A549 (cell line): Measurements from ENCODE around the gene EFNA5. TPM values are rescaled to one million over a fixed set of nuclear protein-coding genes. Genes with fewer than 3 reads are reported as not detected.
A peak's percentile ranks its signal among the peaks of the same experiment; 100 is the strongest.

Source experiments
- ATAC-seq, 2 experiments: fragments of 200-7000 bp in 1 of 2; fragments of >200 bp in 1 of 2; cut with Nextera tagmentation in 1 of 2; cut with Tn5 transposase in 1 of 2; 3 replicates each; pipeline versions ENCODE4 v1.8.0 to v1.9.1; 2018 to 2020; ENCODE audit warnings: mild to moderate bottlenecking in 1 of 2, moderate library complexity in 1 of 2
- CTCF ChIA-PET: fragments of 300-600 bp; sonication (Branson Sonifier 250); formaldehyde crosslinking; extraction: SDS; loops from one replicate; lab custom pipeline; 2021; ENCODE audit warnings: antibody characterized with exemption, inconsistent platforms; lab: Yijun Ruan, JAX
- POLR2A ChIA-PET: fragments of 350-600 bp; formaldehyde crosslinking; extraction: SDS; loops from one replicate; lab custom pipeline; 2021; ENCODE audit warnings: antibody characterized with exemption, inconsistent platforms; lab: Yijun Ruan, JAX
- DNase-seq, 2 experiments: peaks; one replicate each; pipeline versions ENCODE4 v3.0.0 to v3.0.0-alpha.2; 2011 to 2016; ENCODE audit warnings: low read depth in 1 of 2, low spot score in 1 of 2
- FAIRE-seq: peaks from 2 replicates; lab custom pipeline; 2011; peaks lifted over from hg19 to GRCh38; lab: Jason Lieb, UNC
- H3K27ac ChIP-seq, 2 experiments: fragments of >200 bp; sonication (Bioruptor Twin); formaldehyde crosslinking; 3 replicates each; pipeline ENCODE4 v1.5.1; 2016 to 2017
- H3K4me1 ChIP-seq: fragments of >200 bp; sonication (Bioruptor Twin); formaldehyde crosslinking; 3 replicates; pipeline ENCODE4 v1.6.1; 2016
- H3K4me2 ChIP-seq: fragments of >200 bp; sonication (Bioruptor Twin); formaldehyde crosslinking; 3 replicates; pipeline ENCODE4 v1.6.1; 2016
- H3K4me3 ChIP-seq: fragments of >200 bp; sonication (Bioruptor Twin); formaldehyde crosslinking; 3 replicates; pipeline ENCODE4 v1.5.1; 2016
- H3K9me3 ChIP-seq: fragments of >200 bp; sonication (Bioruptor Twin); formaldehyde crosslinking; 3 replicates; pipeline ENCODE4 v1.6.1; 2016
- CBX2 ChIP-seq: fragments of 200-600 bp; sonication (generic); IDR thresholded peaks from 2 replicates; pipeline ENCODE4 v1.6.1; 2016; ENCODE audit warnings: low read depth, mild to moderate bottlenecking, borderline replicate concordance
- CEBPB ChIP-seq, 2 experiments: fragments of >200 bp in 1 of 2; sonication (Bioruptor Twin) in 1 of 2; formaldehyde crosslinking in 1 of 2; IDR thresholded peaks; 2 replicates each; pipeline ENCODE4 v1.6.1; 2012 to 2016
- CHD2 ChIP-seq: fragments of 150-350 bp; IDR thresholded peaks from 2 replicates; pipeline ENCODE4 v1.6.1; 2014; ENCODE audit warnings: low read length; ENCODE audit not compliant: partially characterized antibody
- CHD4 ChIP-seq: fragments of 200-600 bp; sonication (generic); IDR thresholded peaks from 2 replicates; pipeline ENCODE4 v1.6.1; 2016; ENCODE audit warnings: antibody characterized with exemption, mild to moderate bottlenecking, borderline replicate concordance
- FOSL2 ChIP-seq, 2 experiments: fragments of 450-650 bp in 1 of 2; fragments of >200 bp in 1 of 2; sonication (Bioruptor Twin) in 1 of 2; formaldehyde crosslinking; IDR thresholded peaks; 2 replicates each; pipeline versions ENCODE4 v1.5.0 to v1.6.1; 2016 to 2020; ENCODE audit warnings: mild to moderate bottlenecking in 1 of 2, moderate library complexity in 1 of 2
- FOXS1 ChIP-seq: fragments of 250-450 bp; sonication (Bioruptor Pico); IDR thresholded peaks from 2 replicates; pipeline ENCODE4 v1.5.0; 2020; ENCODE audit warnings: mild to moderate bottlenecking, moderate library complexity
- HOXA7 ChIP-seq: fragments of 250-450 bp; sonication (Bioruptor Pico); IDR thresholded peaks from 2 replicates; pipeline ENCODE4 v1.5.0; 2020; ENCODE audit warnings: mild to moderate bottlenecking, moderate library complexity
- HOXB13 ChIP-seq: fragments of 250-450 bp; sonication (Bioruptor Pico); IDR thresholded peaks from 2 replicates; pipeline ENCODE4 v1.5.0; 2020; ENCODE audit warnings: low read depth, mild to moderate bottlenecking, moderate library complexity
- JUN ChIP-seq, 2 experiments: fragments of >200 bp; sonication (Bioruptor Twin); formaldehyde crosslinking; IDR thresholded peaks; 2 replicates in 1 of 2; 3 replicates in 1 of 2; pipeline ENCODE4 v1.6.1; 2016 to 2017
- JUNB ChIP-seq: fragments of >200 bp; sonication (Bioruptor Twin); formaldehyde crosslinking; IDR thresholded peaks from 2 replicates; pipeline ENCODE4 v1.6.1; 2016
- KDM1A ChIP-seq: fragments of 200-600 bp; sonication (generic); IDR thresholded peaks from 2 replicates; pipeline ENCODE4 v1.6.1; 2016; ENCODE audit warnings: low read depth, mild to moderate bottlenecking
- PHF8 ChIP-seq: fragments of 200-600 bp; sonication (generic); IDR thresholded peaks from 2 replicates; pipeline ENCODE4 v1.6.1; 2016; ENCODE audit warnings: low read depth, mild to moderate bottlenecking, antibody characterized with exemption, moderate library complexity, borderline replicate concordance
- RAD21 ChIP-seq, 2 experiments: fragments of >200 bp in 1 of 2; sonication (Bioruptor Twin) in 1 of 2; formaldehyde crosslinking in 1 of 2; IDR thresholded peaks in 1 of 2; conservative IDR thresholded peaks in 1 of 2; 2 replicates in 1 of 2; 3 replicates in 1 of 2; pipeline ENCODE4 v1.6.1; 2012 to 2018; ENCODE audit warnings: inconsistent platforms in 1 of 2
- RCOR1 ChIP-seq: fragments of 150-350 bp; IDR thresholded peaks from 2 replicates; pipeline ENCODE4 v1.6.1; 2014; ENCODE audit warnings: antibody characterized with exemption, low read length, low read depth
- RFX5 ChIP-seq: fragments of 450-650 bp; IDR thresholded peaks from 2 replicates; pipeline ENCODE4 v1.7.1; 2014; ENCODE audit warnings: antibody characterized with exemption, mild to moderate bottlenecking, moderate library complexity
- SMC3 ChIP-seq: fragments of >200 bp; sonication (Bioruptor Twin); formaldehyde crosslinking; IDR thresholded peaks from 3 replicates; pipeline ENCODE4 v1.6.1; 2018; ENCODE audit warnings: inconsistent platforms
- TFCP2L1 ChIP-seq: fragments of 250-450 bp; sonication (Bioruptor Pico); IDR thresholded peaks from 2 replicates; pipeline ENCODE4 v1.5.0; 2021; ENCODE audit warnings: mild to moderate bottlenecking
- TP53 ChIP-seq: fragments of 250-450 bp; sonication (Bioruptor Pico); IDR thresholded peaks from 2 replicates; pipeline ENCODE4 v1.5.0; 2021; ENCODE audit warnings: mild to moderate bottlenecking, moderate library complexity
- ZNF302 ChIP-seq: fragments of 250-450 bp; sonication (Bioruptor Pico); IDR thresholded peaks from 2 replicates; pipeline ENCODE4 v1.9.0; 2021; ENCODE audit warnings: inconsistent platforms, mild to moderate bottlenecking, moderate library complexity
- ZSCAN20 ChIP-seq: fragments of 250-450 bp; sonication (Bioruptor Pico); IDR thresholded peaks from 2 replicates; pipeline ENCODE4 v1.8.0; 2022; ENCODE audit warnings: mild to moderate bottlenecking, moderate library complexity
- WGBS: methylation state at CpG from one replicate; pipeline ENCODE4 v1.1.6; 2017; ENCODE audit errors: missing lambda C conversion rate; 5-methylcytosine and 5-hydroxymethylcytosine counted together
- polyA plus RNA-seq, 4 experiments: library from polyadenylated mRNA; depleted of rRNA in 3 of 4; stranded (reverse); fragments of >200 nt; fragmentation: RNase III in 1 of 4; extraction: RNeasy Plus Mini Kit Qiagen cat#74134 plus additional on column Dnase treatment in 1 of 4; gene quantifications; 2 replicates in 3 of 4; 3 replicates in 1 of 4; pipeline ENCODE4 v1.2.3, GENCODE V29; 2011 to 2017
- TF ChIP-seq, protein P1 (sequence below): IDR thresholded peaks from 2 replicates; pipeline ENCODE4 v1.6.1; 2012
- TF ChIP-seq, protein P2 (sequence below): fragments of >200 bp; sonication (Bioruptor Twin); formaldehyde crosslinking; IDR thresholded peaks from 3 replicates; pipeline ENCODE4 v1.5.1; 2016
- TF ChIP-seq, protein P3 (sequence below): fragments of 200-600 bp; sonication (generic); IDR thresholded peaks from 2 replicates; pipeline ENCODE4 v1.6.1; 2016; ENCODE audit warnings: antibody characterized with exemption, mild to moderate bottlenecking, moderate library complexity

The EFNA5 gene
- polyA plus RNA-seq, 2 of the 4 experiments (the other 2 are of a cell fraction) = 8.5 to 20.7 TPM

DNA sequence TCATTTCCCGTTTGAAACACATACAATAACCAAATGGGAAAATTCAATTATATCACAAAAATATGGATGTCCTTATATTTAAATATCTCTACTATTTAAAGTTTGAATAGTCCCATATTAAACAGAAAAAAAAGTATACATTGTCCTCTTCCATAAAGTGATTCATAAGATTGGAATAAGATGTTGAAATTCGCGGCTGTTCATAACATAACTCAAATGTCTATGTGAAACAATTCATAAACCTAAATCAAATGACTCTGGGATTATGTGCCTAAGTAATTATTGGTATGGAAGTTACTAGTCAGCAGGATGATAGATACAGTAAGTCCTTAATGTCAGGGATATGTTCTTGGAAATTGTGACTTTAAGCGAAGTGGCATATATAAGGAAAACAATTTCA is 3.9 kb upstream of the EFNA5 start:
- ATAC-seq = no peak
- TF ChIP-seq RAD21 (conservative IDR thresholded peaks at IDR 0.05 in 1 of 2, IDR thresholded peaks at IDR 0.05 in 1 of 2) (no peak), PHF8 (no peak), TFCP2L1 (CRISPR knock-in tag) (no peak), RCOR1 (no peak), FOSL2 (IDR thresholded peaks at IDR 0.05) (no peak), FOSL2 (CRISPR knock-in tag; IDR thresholded peaks at IDR 0.05) (0 out of 2 replicates have a peak, but pooled peaks have one; percentile 12), CHD4 (no peak), CEBPB (IDR thresholded peaks at IDR 0.05) (peak in 1 of 2 experiments; percentile 34; a peak in 1 of 4 replicates), HOXA7 (no peak), KDM1A (no peak), JUNB (no peak), ZNF302 (CRISPR knock-in tag) (no peak)
- no peak for FAIRE-seq
- Histone ChIP-seq H3K4me3 (no peak overlapping the region), H3K4me2 (peak overlapping the region; percentile 82), H3K4me1 (peaks cover 11% of the 10 kb centered on the region), H3K27ac (no peak overlapping the region; a peak in 1 of 6 replicates), H3K9me3 (no peaks in the 10 kb centered on the region)
- 60% methylated on average over 4 of the region's 4 CpGs for WGBS
- no peak for DNase-seq
- ChIA-PET CTCF (interaction anchor here (0.6 to 2.0 kb wide), 6 partner anchors 8 to 1521 kb away, joined by 3 to 8 read pairs (median 4); no protein-coding TSS in a partner anchor), POLR2A (interaction anchor here (0.7 kb wide), 1 partner anchor 110 kb away, joined by 3 read pairs; no protein-coding TSS in a partner anchor)

DNA sequence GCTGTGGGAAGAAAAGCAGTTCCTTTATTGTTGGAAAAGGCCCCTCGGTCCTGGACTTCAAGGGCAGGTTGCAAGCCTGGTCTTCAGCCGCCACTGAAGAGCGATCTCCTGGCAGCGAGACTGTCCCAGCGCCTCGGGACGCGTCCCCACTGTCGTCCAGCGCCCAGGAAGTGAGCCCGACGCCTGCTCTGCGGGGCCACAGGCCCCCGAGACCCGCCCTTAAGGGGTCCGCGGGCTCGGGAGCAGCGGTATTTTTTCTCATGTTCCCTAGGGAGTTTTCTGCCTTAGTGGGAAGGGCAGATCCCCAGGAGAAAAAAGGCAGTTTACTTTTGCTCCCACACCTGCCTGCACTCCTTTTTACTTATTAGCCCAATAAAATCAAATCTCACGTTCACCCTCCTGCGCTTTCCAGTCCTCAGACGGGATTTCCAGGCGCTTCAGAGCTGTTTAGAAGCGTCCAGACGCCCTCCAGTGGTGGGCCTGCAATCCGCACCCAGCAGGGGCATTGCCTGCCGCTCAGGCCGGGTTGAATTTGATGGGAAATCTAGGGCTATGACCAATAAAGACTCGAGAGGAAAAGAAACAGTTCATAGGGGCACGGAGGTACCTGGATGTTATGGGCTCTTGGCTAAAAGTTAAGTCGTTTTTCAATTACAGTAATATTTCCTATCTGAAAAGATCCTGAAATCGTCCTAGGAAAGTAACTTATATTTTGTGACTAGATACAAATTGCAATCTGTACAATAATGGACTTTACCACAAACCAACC is 2.8 kb upstream of the EFNA5 start:
- FAIRE-seq (peak; percentile 84), DNase-seq (peak; percentile 84 to 93), ATAC-seq (peak; percentile 31 to 69)
- H3K9me3 ChIP-seq = no peaks in the 10 kb centered on the region
- peak overlapping the region; percentile 82 for H3K4me2 ChIP-seq
- peaks cover 11% of the 10 kb centered on the region for H3K4me1 ChIP-seq
- POLR2A ChIA-PET = interaction anchor here (0.7 kb wide), 1 partner anchor 111 kb away, joined by 3 read pairs; no protein-coding TSS in a partner anchor
- H3K27ac ChIP-seq = peak overlapping the region; percentile 89 to 93
- TF ChIP-seq RFX5 (0 out of 2 replicates have a peak, but pooled peaks have one; percentile 23), TP53 (CRISPR knock-in tag) (no peak), RAD21 (conservative IDR thresholded peaks at IDR 0.05 in 1 of 2, IDR thresholded peaks at IDR 0.05 in 1 of 2) (peak; percentile 98 to 99), SMC3 (peak; percentile 94), ZNF302 (CRISPR knock-in tag) (no peak), FOXS1 (no peak), CHD2 (peak; percentile 76), HOXB13 (CRISPR knock-in tag) (0 out of 2 replicates have a peak, but pooled peaks have one; percentile 8), ZSCAN20 (no peak), JUN (IDR thresholded peaks at IDR 0.05) (peak in 1 of 2 experiments; percentile 44; a peak in 1 of 5 replicates), CBX2 (no peak), CEBPB (IDR thresholded peaks at IDR 0.05) (peak in 1 of 2 experiments; percentile 20; a peak in 1 of 4 replicates)
- TF ChIP-seq, protein P1, sequence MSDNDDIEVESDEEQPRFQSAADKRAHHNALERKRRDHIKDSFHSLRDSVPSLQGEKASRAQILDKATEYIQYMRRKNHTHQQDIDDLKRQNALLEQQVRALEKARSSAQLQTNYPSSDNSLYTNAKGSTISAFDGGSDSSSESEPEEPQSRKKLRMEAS = peak; percentile 57; the same call in 1 of the 2 replicates
- TF ChIP-seq, protein P2, sequence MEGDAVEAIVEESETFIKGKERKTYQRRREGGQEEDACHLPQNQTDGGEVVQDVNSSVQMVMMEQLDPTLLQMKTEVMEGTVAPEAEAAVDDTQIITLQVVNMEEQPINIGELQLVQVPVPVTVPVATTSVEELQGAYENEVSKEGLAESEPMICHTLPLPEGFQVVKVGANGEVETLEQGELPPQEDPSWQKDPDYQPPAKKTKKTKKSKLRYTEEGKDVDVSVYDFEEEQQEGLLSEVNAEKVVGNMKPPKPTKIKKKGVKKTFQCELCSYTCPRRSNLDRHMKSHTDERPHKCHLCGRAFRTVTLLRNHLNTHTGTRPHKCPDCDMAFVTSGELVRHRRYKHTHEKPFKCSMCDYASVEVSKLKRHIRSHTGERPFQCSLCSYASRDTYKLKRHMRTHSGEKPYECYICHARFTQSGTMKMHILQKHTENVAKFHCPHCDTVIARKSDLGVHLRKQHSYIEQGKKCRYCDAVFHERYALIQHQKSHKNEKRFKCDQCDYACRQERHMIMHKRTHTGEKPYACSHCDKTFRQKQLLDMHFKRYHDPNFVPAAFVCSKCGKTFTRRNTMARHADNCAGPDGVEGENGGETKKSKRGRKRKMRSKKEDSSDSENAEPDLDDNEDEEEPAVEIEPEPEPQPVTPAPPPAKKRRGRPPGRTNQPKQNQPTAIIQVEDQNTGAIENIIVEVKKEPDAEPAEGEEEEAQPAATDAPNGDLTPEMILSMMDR = peak; percentile 95
- TF ChIP-seq, protein P3, sequence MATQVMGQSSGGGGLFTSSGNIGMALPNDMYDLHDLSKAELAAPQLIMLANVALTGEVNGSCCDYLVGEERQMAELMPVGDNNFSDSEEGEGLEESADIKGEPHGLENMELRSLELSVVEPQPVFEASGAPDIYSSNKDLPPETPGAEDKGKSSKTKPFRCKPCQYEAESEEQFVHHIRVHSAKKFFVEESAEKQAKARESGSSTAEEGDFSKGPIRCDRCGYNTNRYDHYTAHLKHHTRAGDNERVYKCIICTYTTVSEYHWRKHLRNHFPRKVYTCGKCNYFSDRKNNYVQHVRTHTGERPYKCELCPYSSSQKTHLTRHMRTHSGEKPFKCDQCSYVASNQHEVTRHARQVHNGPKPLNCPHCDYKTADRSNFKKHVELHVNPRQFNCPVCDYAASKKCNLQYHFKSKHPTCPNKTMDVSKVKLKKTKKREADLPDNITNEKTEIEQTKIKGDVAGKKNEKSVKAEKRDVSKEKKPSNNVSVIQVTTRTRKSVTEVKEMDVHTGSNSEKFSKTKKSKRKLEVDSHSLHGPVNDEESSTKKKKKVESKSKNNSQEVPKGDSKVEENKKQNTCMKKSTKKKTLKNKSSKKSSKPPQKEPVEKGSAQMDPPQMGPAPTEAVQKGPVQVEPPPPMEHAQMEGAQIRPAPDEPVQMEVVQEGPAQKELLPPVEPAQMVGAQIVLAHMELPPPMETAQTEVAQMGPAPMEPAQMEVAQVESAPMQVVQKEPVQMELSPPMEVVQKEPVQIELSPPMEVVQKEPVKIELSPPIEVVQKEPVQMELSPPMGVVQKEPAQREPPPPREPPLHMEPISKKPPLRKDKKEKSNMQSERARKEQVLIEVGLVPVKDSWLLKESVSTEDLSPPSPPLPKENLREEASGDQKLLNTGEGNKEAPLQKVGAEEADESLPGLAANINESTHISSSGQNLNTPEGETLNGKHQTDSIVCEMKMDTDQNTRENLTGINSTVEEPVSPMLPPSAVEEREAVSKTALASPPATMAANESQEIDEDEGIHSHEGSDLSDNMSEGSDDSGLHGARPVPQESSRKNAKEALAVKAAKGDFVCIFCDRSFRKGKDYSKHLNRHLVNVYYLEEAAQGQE = peak; percentile 65
- TF ChIP-seq, all 56 proteins: peak for 10
- H3K4me3 ChIP-seq = peak overlapping the region; percentile 69
- WGBS = under 1% methylated on average over 31 of the region's 32 CpGs
- CTCF ChIA-PET = interaction anchor here (0.5 to 2.0 kb wide), 11 partner anchors 9 to 1533 kb away, joined by 3 to 8 read pairs (median 4); no protein-coding TSS in a partner anchor
